H1 (cell line): ENCODE measurements around the gene CIAO2A. TPM values are rescaled to one million over a fixed set of nuclear protein-coding genes. Genes with fewer than 3 reads are reported as not detected.
A peak's percentile ranks its signal among the peaks of the same experiment; 100 is the strongest.

Source experiments
- ASH2L ChIP-seq: fragments of 200-600, 300-600 bp; sonication (generic); IDR thresholded peaks from one replicate; pipeline ENCODE4 v1.7.1; 2017; ENCODE audit warnings: low read length
- BCL11A ChIP-seq, 2 experiments: IDR thresholded peaks; one replicate each; pipeline ENCODE4 v1.6.1; 2011; ENCODE audit warnings: low read depth in 2 of 2, low read length in 2 of 2, mild to moderate bottlenecking in 2 of 2
- CREB1 ChIP-seq: IDR thresholded peaks from 2 replicates; pipeline ENCODE4 v1.6.1; 2012; ENCODE audit warnings: inconsistent platforms
- E2F6 ChIP-seq: IDR thresholded peaks from 2 replicates; pipeline ENCODE4 v1.6.1; 2012; ENCODE audit warnings: inconsistent platforms
- POLR2AphosphoS5 ChIP-seq: IDR thresholded peaks from 2 replicates; pipeline ENCODE4 v1.6.1; 2011; ENCODE audit warnings: low read depth, low read length
- RNF2 ChIP-seq: fragments of 200-900, 300-1000 bp; sonication (generic); IDR thresholded peaks from 2 replicates; pipeline ENCODE4 v1.7.1; 2016; ENCODE audit warnings: borderline replicate concordance, low read depth, mild to moderate bottlenecking, antibody characterized with exemption, low read length; ENCODE audit not compliant: poor library complexity, severe bottlenecking; ENCODE audit errors: missing control alignments
- SIN3A ChIP-seq, 2 experiments: IDR thresholded peaks in 1 of 2; conservative IDR thresholded peaks in 1 of 2; 2 replicates each; pipeline ENCODE4 v1.6.1; 2011 to 2012; ENCODE audit warnings: low read length in 2 of 2, improper control_type of control experiment in 1 of 2, low read depth in 1 of 2, mild to moderate bottlenecking in 1 of 2
- SIX5 ChIP-seq: IDR thresholded peaks from 2 replicates; pipeline ENCODE4 v1.6.1; 2011; ENCODE audit warnings: mild to moderate bottlenecking, low read depth, low read length
- polyA plus RNA-seq, 7 experiments: library from polyadenylated mRNA; depleted of rRNA in 3 of 7; stranded (reverse) in 5 of 7; unstranded in 2 of 7; fragments of >200 nt in 5 of 7; fragments of 200-250 nt in 2 of 7; gene quantifications; 1 replicate in 5 of 7; 2 replicates in 1 of 7; 4 replicates in 1 of 7; pipeline versions ENCODE4 v1.2.1 to v1.2.3, GENCODE V29; 2011 to 2013; ENCODE audit warnings: missing spikeins in 2 of 7, mixed read lengths in 2 of 7
- total RNA-seq: library from RNA; stranded (reverse); fragmentation: NEBNext Ultra II Directional; extraction: Animal tissue kit (Norgen Biotek cat#: 25700); gene quantifications from 2 replicates; pipeline ENCODE4 v1.2.1, GENCODE V29; 2021

The CIAO2A gene
- total and polyA plus RNA-seq, 2 of the 8 experiments (the other 6 are each of a cell fraction or from before 2014, with no cell fraction given): 76.4 to 86.5 TPM

GRCh38 chr15:64093627-64094417 is at the start of gene CIAO2A (continued):
- TF ChIP-seq E2F6 (0 out of 2 replicates have a peak, but pooled peaks have one; percentile 53), BCL11A (IDR thresholded peaks at IDR 0.05; ENCODE audit: low read depth in 2 of 2, low read length in 2 of 2) (no peak), ASH2L (peak; percentile 49), SIN3A (conservative IDR thresholded peaks at IDR 0.05 in 1 of 2, IDR thresholded peaks at IDR 0.05 in 1 of 2; ENCODE audit: low read depth in 1 of 2, low read length in 2 of 2) (peak in 1 of 2 experiments; percentile 82; a peak in 1 of 4 replicates), CREB1 (peak; percentile 81), POLR2AphosphoS5 (peak; percentile 60; the same call in 1 of the 2 replicates), SIX5 (peak; percentile 95), RNF2 (no peak)
